Adrenal gland (tissue), 12 donors: ENCODE measurements around the gene POLDIP3. TPM values are rescaled to one million over a fixed set of nuclear protein-coding genes. Genes with fewer than 3 reads are reported as not detected.
A peak's percentile ranks its signal among the peaks of the same experiment; 100 is the strongest.

Experiments
- DNase-seq, 7 donors: peaks; one replicate each; pipeline ENCODE4 v3.0.0-alpha.2; 2019 to 2020
- H3K27ac ChIP-seq, 5 donors: fragments of 200-600 bp; sonication (generic) in 4 of 5; 1 replicate in 3 of 5; 2 replicates in 2 of 5; pipeline versions ENCODE4 v1.5.1 to v1.8.0; 2016 to 2020; ENCODE audit warnings: mild to moderate bottlenecking in 1 of 5
- H3K27me3 ChIP-seq: fragments of 200-600 bp; 2 replicates; pipeline ENCODE4 v1.8.0; 2021
- H3K36me3 ChIP-seq, 2 donors: fragments of 200-600 bp; replicated peaks in 1 of 2; 1 replicate in 1 of 2; 2 replicates in 1 of 2; pipeline versions ENCODE4 v1.5.1 to v1.8.0; 2018 to 2022
- H3K4me1 ChIP-seq, 2 donors: fragments of 200-600 bp; replicated peaks in 1 of 2; 1 replicate in 1 of 2; 2 replicates in 1 of 2; pipeline versions ENCODE4 v1.5.1 to v1.8.0; 2018 to 2021
- H3K4me3 ChIP-seq, 4 donors: fragments of 200-600 bp; sonication (generic) in 3 of 4; one replicate each; pipeline ENCODE4 v1.5.1; 2016 to 2018
- H3K9me3 ChIP-seq, 3 donors: fragments of 200-600 bp; sonication (generic) in 1 of 3; replicated peaks in 1 of 3; 1 replicate in 2 of 3; 2 replicates in 1 of 3; pipeline versions ENCODE4 v1.5.1 to v1.8.0; 2016 to 2021
- POLR2A ChIP-seq, 2 donors: fragments of 450-650 bp; IDR thresholded peaks; one replicate each; pipeline ENCODE4 v1.6.1; 2017; ENCODE audit warnings: antibody characterized with exemption in 2 of 2, mild to moderate bottlenecking in 2 of 2, moderate library complexity in 1 of 2
- WGBS, 4 donors: extraction: QIAGEN DNeasy Blood & Tissue Kit in 2 of 4; methylation state at CpG; one replicate each; pipeline versions ENCODE4 v1.1.5 to v1.1.7; 2013 to 2017; 5-methylcytosine and 5-hydroxymethylcytosine counted together
- intact Hi-C, 2 donors: fragments of 100-400 bp; cut with DNase I; formaldehyde crosslinking; loops; one replicate each; pipeline versions ENCODE4 v1.14.1 to v1.15.0; 2022 to 2023
- polyA plus RNA-seq, 3 donors: library from polyadenylated mRNA; stranded (reverse); fragments of 200-250 nt in 2 of 3; fragments of 350-450 nt in 1 of 3; fragmentation: Illumina TruSeq in 1 of 3; extraction: RNeasy Lipid Tissue Mini Kit (QIAGEN cat#74804) in 1 of 3; gene quantifications; one replicate each; pipeline ENCODE4 v1.2.3, GENCODE V29; 2013 to 2014
- total RNA-seq, 9 donors: library from RNA; depleted of rRNA in 4 of 9; stranded (reverse); fragments of >200 nt in 4 of 9; fragments of 120-200 nt in 1 of 9; fragmentation: NEBNext Ultra II Directional in 1 of 9; extraction: Animal tissue kit (Norgen Biotek cat#: 25700) in 1 of 9; gene quantifications; one replicate each; pipeline versions ENCODE4 v1.1.0 to v1.2.4, GENCODE V29; 2013 to 2023
- TF ChIP-seq, protein P1 (sequence below), 6 experiments: fragments of 450-650 bp in 4 of 6; fragments of 200-600 bp in 2 of 6; sonication (generic) in 1 of 6; IDR thresholded peaks; 1 replicate in 5 of 6; 2 replicates in 1 of 6; pipeline versions ENCODE4 v1.5.1 to v1.8.0; 2016 to 2021; ENCODE audit warnings: antibody characterized with exemption in 6 of 6, mild to moderate bottlenecking in 2 of 6, moderate library complexity in 1 of 6
- donor health status: healthy with polysubstance abuse.
- donor health status: Bipolar disorder and iron deficiency.
- donor health status: DM: yes; HTN: yes; CAD: no.
- donor health status: DM: no; HTN: no; CAD: no.
- donor health status: DM: no; HTN: no; CAD: no.
- donor health status: DM: yes; HTN: yes; CAD: no.

The POLDIP3 gene
- total and polyA plus RNA-seq, 12 donors: 18.7 to 80.2 (median 45.4) TPM

DNA sequence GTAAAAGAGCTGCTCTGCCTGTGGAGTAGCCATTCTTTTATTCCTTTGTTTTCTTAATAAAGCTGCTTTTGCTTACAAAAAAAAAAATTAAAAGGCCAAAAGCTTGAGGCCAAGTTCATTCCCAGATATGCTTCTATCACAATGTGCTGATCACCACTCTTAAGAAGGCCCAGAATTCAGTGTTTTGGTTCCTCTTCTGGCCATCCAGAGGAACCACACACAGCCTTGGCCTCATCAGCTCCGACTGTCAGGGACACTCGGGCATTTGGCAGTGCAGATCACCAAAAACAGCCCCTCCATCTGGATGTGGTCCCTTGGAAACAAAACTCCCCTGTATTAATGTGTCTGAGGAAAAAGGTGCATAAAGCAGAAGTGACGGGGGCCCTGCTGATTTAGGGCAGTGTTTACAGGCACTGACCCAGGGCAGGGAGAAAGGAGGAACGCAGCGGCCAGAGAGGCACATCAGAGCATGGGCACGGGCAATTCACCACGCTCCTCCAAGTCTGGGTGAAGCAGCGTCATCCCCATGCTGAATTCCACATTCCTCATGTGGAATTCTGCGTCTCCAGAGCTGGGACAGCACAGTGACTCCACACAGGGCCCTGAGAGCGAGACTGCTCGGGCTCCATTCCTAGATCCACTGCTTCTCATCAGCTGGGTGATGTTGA lies 17.7 kb downstream of the POLDIP3 start:
- peaks cover 0 to 99% of the 10 kb centered on the region in 2 donors for H3K36me3 ChIP-seq

DNA sequence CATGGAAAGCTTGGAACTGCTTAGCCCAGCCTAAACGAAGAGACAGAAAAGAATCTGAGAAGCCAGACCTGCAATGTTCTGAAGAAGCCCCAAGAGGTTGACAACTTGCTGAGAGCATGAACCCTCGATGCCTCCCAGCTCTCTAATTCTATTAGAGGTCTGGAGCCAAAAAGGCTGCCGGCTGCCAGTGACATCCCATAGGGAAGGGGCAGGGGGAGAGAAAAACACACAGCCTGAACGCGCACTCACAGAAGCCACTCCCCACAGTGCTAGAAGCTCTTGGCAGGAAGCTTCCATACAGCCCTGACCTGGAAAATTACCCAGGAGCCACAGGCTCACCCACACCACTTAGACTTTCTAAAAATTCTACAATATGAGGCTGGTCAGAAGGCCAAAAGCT lies 18.3 kb downstream of the POLDIP3 start:
- DNase-seq: peak; percentile 70 to 88 (median 82)
- Histone ChIP-seq H3K4me1 (peaks cover 16 to 21% of the 10 kb centered on the region in 2 donors), H3K36me3 (peaks cover 0 to 99% of the 10 kb centered on the region in 2 donors), H3K27ac (peak overlapping the region; percentile 35 to 83 (median 74)), H3K4me3 (no peak overlapping the region), H3K9me3 (no peaks in the 10 kb centered on the region), H3K27me3 (no peaks in the 10 kb centered on the region)
- WGBS, 4 donors: 24 to 41% (median 26%) methylated on average over 5 of the region's 5 CpGs
- TF ChIP-seq, protein P1, sequence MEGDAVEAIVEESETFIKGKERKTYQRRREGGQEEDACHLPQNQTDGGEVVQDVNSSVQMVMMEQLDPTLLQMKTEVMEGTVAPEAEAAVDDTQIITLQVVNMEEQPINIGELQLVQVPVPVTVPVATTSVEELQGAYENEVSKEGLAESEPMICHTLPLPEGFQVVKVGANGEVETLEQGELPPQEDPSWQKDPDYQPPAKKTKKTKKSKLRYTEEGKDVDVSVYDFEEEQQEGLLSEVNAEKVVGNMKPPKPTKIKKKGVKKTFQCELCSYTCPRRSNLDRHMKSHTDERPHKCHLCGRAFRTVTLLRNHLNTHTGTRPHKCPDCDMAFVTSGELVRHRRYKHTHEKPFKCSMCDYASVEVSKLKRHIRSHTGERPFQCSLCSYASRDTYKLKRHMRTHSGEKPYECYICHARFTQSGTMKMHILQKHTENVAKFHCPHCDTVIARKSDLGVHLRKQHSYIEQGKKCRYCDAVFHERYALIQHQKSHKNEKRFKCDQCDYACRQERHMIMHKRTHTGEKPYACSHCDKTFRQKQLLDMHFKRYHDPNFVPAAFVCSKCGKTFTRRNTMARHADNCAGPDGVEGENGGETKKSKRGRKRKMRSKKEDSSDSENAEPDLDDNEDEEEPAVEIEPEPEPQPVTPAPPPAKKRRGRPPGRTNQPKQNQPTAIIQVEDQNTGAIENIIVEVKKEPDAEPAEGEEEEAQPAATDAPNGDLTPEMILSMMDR (IDR thresholded peaks at IDR 0.05): no peak
- TF ChIP-seq POLR2A (IDR thresholded peaks at IDR 0.05): no peak
- intact Hi-C loops: no loop called here

More for the DNA sequence above, 17.7 kb downstream of the POLDIP3 start:
- H3K27ac ChIP-seq: peak overlapping the region; percentile 35 to 83 (median 74)
- intact Hi-C loops: no loop called here
- no peak for TF ChIP-seq POLR2A (IDR thresholded peaks at IDR 0.05)
- TF ChIP-seq, protein P1 (IDR thresholded peaks at IDR 0.05): peak in 3 of 6 experiments; percentile 19 to 25 (median 22)
- no peak for DNase-seq
- H3K4me3 ChIP-seq: no peak overlapping the region
- no peaks in the 10 kb centered on the region for H3K9me3 ChIP-seq
- peaks cover 16 to 23% of the 10 kb centered on the region in 2 donors for H3K4me1 ChIP-seq
- H3K27me3 ChIP-seq: no peaks in the 10 kb centered on the region
- WGBS, 4 donors: 67 to 77% (median 72%) methylated on average over 6 to 11 of the region's 11 CpGs

DNA sequence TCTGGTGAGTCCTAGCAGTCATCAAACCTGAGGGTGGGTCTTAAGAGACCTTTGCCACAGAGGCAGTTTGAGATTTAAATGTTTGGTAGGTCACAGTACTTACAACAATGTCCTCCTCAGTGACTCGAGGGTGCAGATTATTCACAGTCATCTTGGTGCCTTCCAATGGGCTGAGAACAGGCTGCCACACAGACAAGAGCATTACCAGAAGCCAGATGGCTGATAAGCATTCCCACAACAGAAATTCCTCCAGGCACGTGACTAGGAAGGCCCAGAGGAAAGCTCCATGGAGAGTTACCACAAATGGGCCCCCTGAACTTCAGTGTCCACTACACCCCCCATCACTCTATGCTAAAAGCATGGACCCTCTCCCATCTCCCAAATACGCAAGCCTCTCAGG lies 19.2 kb downstream of the POLDIP3 start:
- no peak for DNase-seq
- Histone ChIP-seq H3K4me1 (peaks cover 16 to 21% of the 10 kb centered on the region in 2 donors), H3K4me3 (no peak overlapping the region), H3K27ac (peak overlapping the region in 4 of 5 donors; percentile 35 to 83 (median 78)), H3K36me3 (peaks cover 0 to 99% of the 10 kb centered on the region in 2 donors), H3K9me3 (no peaks in the 10 kb centered on the region), H3K27me3 (no peaks in the 10 kb centered on the region)
- intact Hi-C loops: no loop called here
- WGBS, 4 donors: 66 to 92% (median 82%) methylated on average over 1 to 3 of the region's 3 CpGs
- no peak for TF ChIP-seq POLR2A (IDR thresholded peaks at IDR 0.05)
- TF ChIP-seq, protein P1 (IDR thresholded peaks at IDR 0.05): no peak

DNA sequence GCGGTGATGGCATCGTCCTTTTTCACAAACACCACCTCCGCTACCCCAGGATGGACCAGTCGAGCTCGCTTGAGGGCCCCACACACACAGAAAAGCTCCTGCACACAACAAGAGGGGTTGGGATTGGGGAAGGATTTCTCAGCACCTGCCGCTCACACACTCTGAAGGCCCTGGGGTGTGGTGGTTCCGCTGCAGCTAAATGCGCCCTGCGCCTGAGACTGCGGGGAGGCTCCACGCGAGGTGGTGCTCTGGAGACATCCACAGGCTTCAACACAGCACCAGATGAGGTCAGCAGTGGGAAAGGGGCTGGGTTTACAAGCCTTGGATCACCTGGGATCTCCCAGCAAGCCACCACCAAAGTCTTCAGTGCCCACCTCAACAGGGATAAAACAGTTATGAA lies 22.7 kb downstream of the POLDIP3 start:
- Histone ChIP-seq H3K27me3 (no peaks in the 10 kb centered on the region), H3K4me3 (no peak overlapping the region), H3K9me3 (no peaks in the 10 kb centered on the region), H3K27ac (no peak overlapping the region), H3K4me1 (peaks cover 12% of the 10 kb centered on the region in 2 donors), H3K36me3 (peaks cover 0 to 96% of the 10 kb centered on the region in 2 donors)
- TF ChIP-seq POLR2A (IDR thresholded peaks at IDR 0.05): no peak
- TF ChIP-seq, protein P1 (IDR thresholded peaks at IDR 0.05): no peak
- no peak for DNase-seq
- WGBS, 4 donors: 96 to 100% (median 97%) methylated on average over 5 to 12 of the region's 12 CpGs
- intact Hi-C loops: no loop called here
